H1 (cell line): Measurements from ENCODE around the gene MTX1. TPM values are rescaled to one million over a fixed set of nuclear protein-coding genes. Genes with fewer than 3 reads are reported as not detected.

Experiments
- CTCF ChIA-PET: fragments of 300-600 bp; sonication (Branson Sonifier 250); formaldehyde crosslinking; loops from one replicate; lab custom pipeline; 2021; ENCODE audit not compliant: partially characterized antibody; lab: Charles Lee
- POLR2A ChIA-PET: fragments of 300-600 bp; sonication (Branson Sonifier 250); formaldehyde crosslinking; loops from one replicate; lab custom pipeline; 2021; ENCODE audit warnings: inconsistent platforms; ENCODE audit not compliant: partially characterized antibody; lab: Charles Lee
- DNase-seq, 2 experiments: peaks; one replicate each; pipeline versions ENCODE4 v3.0.0 to v3.0.0-alpha.2; 2010 to 2022; ENCODE audit warnings: low spot score in 2 of 2, low read depth in 1 of 2, mixed read lengths in 1 of 2
- FAIRE-seq: peaks from 2 replicates; lab custom pipeline; 2011; peaks lifted over from hg19 to GRCh38; lab: Jason Lieb, UNC
- H2AFZ ChIP-seq: 2 replicates; pipeline ENCODE4 v1.8.1; 2012; ENCODE audit warnings: low read length, inconsistent platforms
- H2AK5ac ChIP-seq: 2 replicates; pipeline ENCODE4 v1.6.1; 2013; ENCODE audit warnings: low read depth, low read length
- H2BK120ac ChIP-seq: replicated peaks from 2 replicates; pipeline ENCODE3; 2013; ENCODE audit warnings: low read depth, low read length, inconsistent platforms
- H2BK12ac ChIP-seq: 2 replicates; pipeline ENCODE4 v1.6.1; 2013; ENCODE audit warnings: low read depth, low read length
- H2BK15ac ChIP-seq: 2 replicates; pipeline ENCODE4 v1.6.1; 2013; ENCODE audit warnings: low read length
- H2BK20ac ChIP-seq: 2 replicates; pipeline ENCODE4 v1.6.1; 2013; ENCODE audit warnings: low read length
- H2BK5ac ChIP-seq: 2 replicates; pipeline ENCODE4 v1.6.1; 2013; ENCODE audit warnings: low read depth, low read length
- H3K14ac ChIP-seq: 2 replicates; pipeline ENCODE4 v1.6.1; 2013; ENCODE audit warnings: inconsistent platforms; ENCODE audit not compliant: insufficient read length
- H3K18ac ChIP-seq: 2 replicates; pipeline ENCODE4 v1.6.1; 2013; ENCODE audit warnings: low read length; ENCODE audit errors: extremely low read depth
- H3K23ac ChIP-seq: 2 replicates; pipeline ENCODE4 v1.6.1; 2013; ENCODE audit warnings: inconsistent platforms; ENCODE audit not compliant: insufficient read length
- H3K23me2 ChIP-seq: 2 replicates; pipeline ENCODE4 v1.6.1; 2013; ENCODE audit warnings: low read depth, low read length
- H3K27ac ChIP-seq: 2 replicates; pipeline ENCODE4 v1.6.1; 2011; ENCODE audit warnings: low read depth, low read length, inconsistent platforms
- H3K27me3 ChIP-seq, 4 experiments: replicated peaks in 1 of 4; 1 replicate in 1 of 4; 2 replicates in 3 of 4; pipeline versions ENCODE4 v1.6.1 to v1.8.1; 2011 to 2013; ENCODE audit warnings: low read length in 3 of 4, mild to moderate bottlenecking in 3 of 4, inconsistent platforms in 2 of 4, mixed read lengths in 2 of 4, moderate library complexity in 1 of 4; ENCODE audit not compliant: control insufficient read depth in 3 of 4, insufficient read depth in 3 of 4; ENCODE audit errors: extremely low read depth in 1 of 4
- H3K36me3 ChIP-seq, 4 experiments: 2 replicates each; pipeline versions ENCODE4 v1.6.1 to v1.8.1; 2011 to 2013; ENCODE audit warnings: mild to moderate bottlenecking in 4 of 4, low read length in 3 of 4, moderate library complexity in 2 of 4, control low read depth in 1 of 4, inconsistent platforms in 1 of 4; ENCODE audit not compliant: insufficient read depth in 4 of 4, control insufficient read depth in 2 of 4
- H3K4ac ChIP-seq: replicated peaks from 2 replicates; pipeline ENCODE3; 2013; ENCODE audit warnings: low read length, low read depth, mixed read lengths, inconsistent platforms; ENCODE audit not compliant: insufficient read length
- H3K4me1 ChIP-seq, 4 experiments: replicated peaks in 1 of 4; 1 replicate in 1 of 4; 2 replicates in 3 of 4; pipeline versions ENCODE4 v1.6.1 to v1.8.1; 2011 to 2013; ENCODE audit warnings: low read length in 3 of 4, inconsistent platforms in 2 of 4, mixed read lengths in 1 of 4; ENCODE audit not compliant: insufficient read depth in 4 of 4, control insufficient read depth in 3 of 4
- H3K4me2 ChIP-seq, 2 experiments: 2 replicates each; pipeline versions ENCODE4 v1.6.1 to v1.8.1; 2011 to 2013; ENCODE audit warnings: low read depth in 2 of 2, low read length in 2 of 2, control low read depth in 1 of 2, inconsistent platforms in 1 of 2, mild to moderate bottlenecking in 1 of 2; ENCODE audit not compliant: insufficient read depth in 1 of 2
- H3K4me3 ChIP-seq, 4 experiments: fragments of 200-600, 300-600 bp in 1 of 4; sonication (generic), shearing (Covaris generic), sonication (Bioruptor Twin) in 1 of 4; 2 replicates each; pipeline versions ENCODE4 v1.5.1 to v1.8.1; 2011 to 2016; ENCODE audit warnings: low read length in 4 of 4, low read depth in 3 of 4, control low read depth in 2 of 4, inconsistent platforms in 2 of 4, mild to moderate bottlenecking in 2 of 4, mixed read lengths in 1 of 4, moderate library complexity in 1 of 4; ENCODE audit not compliant: insufficient read depth in 2 of 4; ENCODE audit errors: extremely low read depth in 1 of 4
- H3K56ac ChIP-seq: replicated peaks from 2 replicates; pipeline ENCODE3; 2013; ENCODE audit warnings: low read depth, mild to moderate bottlenecking, mixed read lengths, low read length, inconsistent platforms; ENCODE audit not compliant: insufficient read length
- H3K79me1 ChIP-seq: 2 replicates; pipeline ENCODE4 v1.6.1; 2013; ENCODE audit warnings: low read depth, low read length, control low read depth
- H3K79me2 ChIP-seq, 2 experiments: 2 replicates each; pipeline versions ENCODE4 v1.6.1 to v1.8.1; 2012 to 2013; ENCODE audit warnings: low read length in 2 of 2, mild to moderate bottlenecking in 2 of 2, inconsistent platforms in 1 of 2; ENCODE audit not compliant: insufficient read depth in 2 of 2, control insufficient read depth in 1 of 2
- H3K9ac ChIP-seq, 4 experiments: replicated peaks in 1 of 4; 1 replicate in 1 of 4; 2 replicates in 3 of 4; pipeline versions ENCODE4 v1.6.1 to v1.8.1; 2011 to 2013; ENCODE audit warnings: low read depth in 3 of 4, low read length in 3 of 4, control low read depth in 2 of 4, mild to moderate bottlenecking in 2 of 4, moderate library complexity in 2 of 4, inconsistent platforms in 1 of 4; ENCODE audit errors: extremely low read depth in 1 of 4
- H3K9me3 ChIP-seq, 2 experiments: 2 replicates each; pipeline versions ENCODE4 v1.6.1 to v1.8.1; 2012 to 2013; ENCODE audit warnings: mild to moderate bottlenecking in 2 of 2, moderate library complexity in 2 of 2, control low read depth in 1 of 2, inconsistent platforms in 1 of 2, low read depth in 1 of 2, low read length in 1 of 2, mixed read lengths in 1 of 2; ENCODE audit not compliant: insufficient read depth in 2 of 2
- H4K20me1 ChIP-seq, 2 experiments: replicated peaks in 1 of 2; 2 replicates each; pipeline versions ENCODE3 to v1.8.1; 2011 to 2013; ENCODE audit warnings: inconsistent platforms in 2 of 2, low read length in 2 of 2, mild to moderate bottlenecking in 1 of 2; ENCODE audit not compliant: insufficient read depth in 2 of 2, control insufficient read depth in 1 of 2
- H4K5ac ChIP-seq: 2 replicates; pipeline ENCODE4 v1.6.1; 2013; ENCODE audit warnings: low read length, low read depth, mixed read lengths, inconsistent platforms; ENCODE audit not compliant: insufficient read length
- H4K8ac ChIP-seq: 2 replicates; pipeline ENCODE4 v1.8.0; 2013; ENCODE audit warnings: mild to moderate bottlenecking, moderate library complexity, low read length, inconsistent platforms; ENCODE audit not compliant: insufficient read depth; ENCODE audit errors: extremely low read depth
- H4K91ac ChIP-seq: replicated peaks from 2 replicates; pipeline ENCODE3; 2013; ENCODE audit warnings: low read length, mixed read lengths, inconsistent platforms; ENCODE audit not compliant: insufficient read length
- BACH1 ChIP-seq: IDR thresholded peaks from 2 replicates; pipeline ENCODE4 v1.6.1; 2012; ENCODE audit warnings: low read length, improper control_type of control experiment
- CEBPB ChIP-seq: IDR thresholded peaks from 2 replicates; pipeline ENCODE4 v1.6.1; 2012; ENCODE audit warnings: low read depth, low read length
- POLR2A ChIP-seq, 2 experiments: IDR thresholded peaks; 1 replicate in 1 of 2; 2 replicates in 1 of 2; pipeline ENCODE4 v1.6.1; 2011; ENCODE audit warnings: low read depth in 2 of 2, low read length in 2 of 2, mild to moderate bottlenecking in 2 of 2; ENCODE audit errors: control extremely low read depth in 1 of 2
- SIN3A ChIP-seq, 2 experiments: IDR thresholded peaks in 1 of 2; conservative IDR thresholded peaks in 1 of 2; 2 replicates each; pipeline ENCODE4 v1.6.1; 2011 to 2012; ENCODE audit warnings: low read length in 2 of 2, improper control_type of control experiment in 1 of 2, low read depth in 1 of 2, mild to moderate bottlenecking in 1 of 2
- SRF ChIP-seq: IDR thresholded peaks from 2 replicates; pipeline ENCODE4 v1.6.1; 2011; ENCODE audit warnings: mild to moderate bottlenecking, low read depth, low read length, moderate library complexity
- TEAD4 ChIP-seq: IDR thresholded peaks from 2 replicates; pipeline ENCODE4 v1.6.1; 2012; ENCODE audit warnings: low read depth, low read length, inconsistent platforms, mixed read lengths
- WGBS, 2 experiments: shearing (Covaris generic) in 1 of 2; methylation state at CpG; one replicate each; pipeline versions ENCODE4 v1.1.6 to v1.1.7; 2013 to 2015; ENCODE audit warnings: low lambda C conversion rate in 2 of 2, mixed read lengths in 2 of 2, inconsistent platforms in 1 of 2, low coverage in 1 of 2, missing lambda C conversion rate in 1 of 2; ENCODE audit not compliant: insufficient replicate concordance in 2 of 2, insufficient coverage in 1 of 2, insufficient read length in 1 of 2; ENCODE audit errors: extremely low coverage in 1 of 2, missing lambda C conversion rate in 1 of 2; 5-methylcytosine and 5-hydroxymethylcytosine counted together
- polyA plus RNA-seq, 7 experiments: library from polyadenylated mRNA; depleted of rRNA in 3 of 7; stranded (reverse) in 5 of 7; unstranded in 2 of 7; fragments of >200 nt in 5 of 7; fragments of 200-250 nt in 2 of 7; gene quantifications; 1 replicate in 5 of 7; 2 replicates in 1 of 7; 4 replicates in 1 of 7; pipeline versions ENCODE4 v1.2.1 to v1.2.3, GENCODE V29; 2011 to 2013; ENCODE audit warnings: missing spikeins in 2 of 7, mixed read lengths in 2 of 7
- total RNA-seq: library from RNA; stranded (reverse); fragmentation: NEBNext Ultra II Directional; extraction: Animal tissue kit (Norgen Biotek cat#: 25700); gene quantifications from 2 replicates; pipeline ENCODE4 v1.2.1, GENCODE V29; 2021

Gene MTX1
- total and polyA plus RNA-seq, 2 of the 8 experiments (the other 6 are each of a cell fraction or from before 2014, with no cell fraction given) = 47.9 to 131 TPM

DNA sequence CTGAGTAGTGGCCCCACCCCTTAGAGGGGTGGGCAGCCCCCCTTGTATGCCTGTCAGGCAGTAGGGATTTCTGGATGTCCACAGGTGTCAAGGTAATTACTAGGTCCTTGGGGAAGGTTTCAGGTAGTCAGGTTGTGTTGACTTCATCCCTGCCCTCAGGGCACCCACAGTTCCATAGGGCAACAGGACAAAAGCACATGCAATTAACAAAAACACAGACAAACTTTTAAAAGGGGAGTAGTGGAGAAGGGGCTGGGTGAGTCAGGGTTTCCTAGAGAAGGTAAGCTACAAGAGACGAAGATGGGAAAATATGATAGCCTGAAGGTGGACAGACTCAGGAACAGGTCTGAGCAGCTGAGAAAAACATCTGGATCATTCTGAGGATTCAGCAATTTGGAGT is 49.5 kb upstream of the MTX1 start:
- no peak overlapping the region for H2BK20ac ChIP-seq
- H3K4me2 ChIP-seq = no peak overlapping the region
- 77% methylated on average over 1 of the region's 1 CpG; no CpG with 5 or more reads in 1 of the 2 experiments for WGBS, 2 experiments
- CTCF ChIA-PET = interaction anchor here (0.6 to 2.5 kb wide), 5 partner anchors 8 to 74 kb away, joined by 3 to 11 read pairs (median 4); no protein-coding TSS in a partner anchor
- TF ChIP-seq BACH1 = no peak
- TF ChIP-seq POLR2A (IDR thresholded peaks at IDR 0.05; ENCODE audit: control extremely low read depth in 1 of 2, low read depth in 2 of 2, low read length in 2 of 2) = no peak
- no peak for TF ChIP-seq SRF
- no peak for TF ChIP-seq SIN3A (conservative IDR thresholded peaks at IDR 0.05 in 1 of 2, IDR thresholded peaks at IDR 0.05 in 1 of 2; ENCODE audit: low read depth in 1 of 2, low read length in 2 of 2)
- no peak for TF ChIP-seq CEBPB
- TF ChIP-seq TEAD4 = no peak
- TF ChIP-seq, all 59 proteins: peak for 0
- H4K91ac ChIP-seq = no peak overlapping the region
- H3K9ac ChIP-seq = no peak overlapping the region
- H2BK15ac ChIP-seq = no peak overlapping the region
- H4K5ac ChIP-seq = no peak overlapping the region
- H3K36me3 ChIP-seq = no peaks in the 10 kb centered on the region
- no peak overlapping the region for H3K27ac ChIP-seq
- no peak overlapping the region for H2BK120ac ChIP-seq
- H2BK12ac ChIP-seq = no peak overlapping the region
- no peak overlapping the region for H3K56ac ChIP-seq
- H3K4ac ChIP-seq = no peak overlapping the region
- no peak overlapping the region for H2AFZ ChIP-seq
- no peaks in the 10 kb centered on the region for H3K79me2 ChIP-seq
- no peaks in the 10 kb centered on the region for H3K79me1 ChIP-seq
- no peaks in the 10 kb centered on the region; the same call in 1 of the 2 replicates for H3K23me2 ChIP-seq
- FAIRE-seq (no peak), DNase-seq (no peak)
- H4K20me1 ChIP-seq = no peaks in the 10 kb centered on the region
- H3K4me3 ChIP-seq = no peak overlapping the region
- H3K9me3 ChIP-seq = no peaks in the 10 kb centered on the region
- H3K27me3 ChIP-seq = no peaks in the 10 kb centered on the region
- POLR2A ChIA-PET = no interaction called here
- H2AK5ac ChIP-seq = no peak overlapping the region
- H3K18ac ChIP-seq = no peak overlapping the region
- no peak overlapping the region for H3K23ac ChIP-seq
- H4K8ac ChIP-seq = no peak overlapping the region
- H3K14ac ChIP-seq = no peak overlapping the region
- no peaks in the 10 kb centered on the region for H3K4me1 ChIP-seq
- no peak overlapping the region for H2BK5ac ChIP-seq
